Nephron (organoid): Measurements from ENCODE around the gene RANGAP1.

Experiments used
- H3K27ac Mint-ChIP-seq, 3 experiments: 2 replicates each; pipeline ENCODE4 v1.8.0; 2020; ENCODE audit warnings: mixed read lengths in 3 of 3, mild to moderate bottlenecking in 2 of 3, moderate library complexity in 1 of 3
- H3K27me3 Mint-ChIP-seq: 2 replicates; pipeline ENCODE4 v1.8.0; 2021; ENCODE audit warnings: low read depth, mild to moderate bottlenecking, moderate library complexity, mixed read lengths
- H3K36me3 Mint-ChIP-seq: 2 replicates; pipeline ENCODE4 v1.8.0; 2020; ENCODE audit warnings: low read depth, mixed read lengths
- H3K4me1 Mint-ChIP-seq: 2 replicates; pipeline ENCODE4 v1.8.0; 2020; ENCODE audit warnings: mixed read lengths
- H3K4me3 Mint-ChIP-seq, 3 experiments: 2 replicates each; pipeline ENCODE4 v1.8.0; 2020; ENCODE audit warnings: mild to moderate bottlenecking in 3 of 3, mixed read lengths in 3 of 3, moderate library complexity in 2 of 3
- H3K9me3 Mint-ChIP-seq: 2 replicates; pipeline ENCODE4 v1.8.0; 2020; ENCODE audit warnings: mixed read lengths
- TF ChIP-seq, protein P1 (sequence below), 3 experiments: fragments of 200-600 bp; sonication (generic); IDR thresholded peaks; one replicate each; pipeline ENCODE4 v1.5.0; 2021; ENCODE audit warnings: antibody characterized with exemption in 3 of 3; ENCODE audit not compliant: unreplicated experiment in 3 of 3

The RANGAP1 gene

DNA sequence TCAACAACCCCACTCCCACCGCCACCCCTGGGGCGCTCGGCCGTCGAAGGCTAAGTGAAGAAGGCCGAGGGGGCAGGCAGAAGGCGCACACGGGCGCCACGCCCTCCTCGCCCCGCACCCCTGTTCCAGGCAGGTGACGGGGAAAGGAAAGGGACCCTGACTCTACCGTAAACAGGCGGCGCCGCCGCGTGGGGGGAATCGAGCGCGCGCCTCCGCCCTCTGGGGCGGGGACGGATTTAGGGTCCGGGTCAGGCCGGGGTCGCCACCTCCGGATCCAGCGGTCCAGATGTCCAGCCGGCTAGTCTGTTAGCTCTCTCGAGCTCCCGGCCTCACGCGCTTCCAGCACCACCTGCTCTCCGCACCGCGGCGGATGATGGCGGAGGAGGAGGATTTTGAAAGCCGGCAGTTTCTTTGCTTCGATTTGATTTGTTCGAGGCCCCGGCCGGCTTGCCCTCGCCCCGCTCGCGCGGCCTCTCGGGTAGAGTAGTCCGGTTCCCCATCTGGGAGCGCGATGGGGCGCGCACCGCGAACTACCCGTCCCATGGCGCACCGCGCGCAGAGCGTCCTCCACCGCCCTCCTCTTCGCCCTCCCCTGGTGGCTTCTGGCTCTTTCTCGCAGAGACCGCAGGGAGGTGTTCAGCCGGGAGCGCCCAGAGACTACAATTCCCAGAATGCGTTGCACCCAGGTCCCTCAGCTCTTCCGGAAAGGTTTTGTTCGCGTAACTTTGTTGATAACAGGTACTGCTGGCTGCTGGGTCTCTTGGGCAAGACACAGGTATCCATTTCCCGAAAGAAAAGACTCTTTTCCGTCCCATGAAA is at the start of gene RANGAP1:
RANGAP1 (minus strand) TSS at position 368 of the 819 bp plus-strand sequence. CDS start 5,143 bp downstream, outside the sequence.
- peaks cover 18% of the 10 kb centered on the region for H3K4me1 Mint-ChIP-seq
- peak within 1 kb of the TSS; percentile 93 to 96 (median 94) for H3K27ac Mint-ChIP-seq
- H3K9me3 Mint-ChIP-seq: no peaks in the 10 kb centered on the region
- TF ChIP-seq, protein P1, sequence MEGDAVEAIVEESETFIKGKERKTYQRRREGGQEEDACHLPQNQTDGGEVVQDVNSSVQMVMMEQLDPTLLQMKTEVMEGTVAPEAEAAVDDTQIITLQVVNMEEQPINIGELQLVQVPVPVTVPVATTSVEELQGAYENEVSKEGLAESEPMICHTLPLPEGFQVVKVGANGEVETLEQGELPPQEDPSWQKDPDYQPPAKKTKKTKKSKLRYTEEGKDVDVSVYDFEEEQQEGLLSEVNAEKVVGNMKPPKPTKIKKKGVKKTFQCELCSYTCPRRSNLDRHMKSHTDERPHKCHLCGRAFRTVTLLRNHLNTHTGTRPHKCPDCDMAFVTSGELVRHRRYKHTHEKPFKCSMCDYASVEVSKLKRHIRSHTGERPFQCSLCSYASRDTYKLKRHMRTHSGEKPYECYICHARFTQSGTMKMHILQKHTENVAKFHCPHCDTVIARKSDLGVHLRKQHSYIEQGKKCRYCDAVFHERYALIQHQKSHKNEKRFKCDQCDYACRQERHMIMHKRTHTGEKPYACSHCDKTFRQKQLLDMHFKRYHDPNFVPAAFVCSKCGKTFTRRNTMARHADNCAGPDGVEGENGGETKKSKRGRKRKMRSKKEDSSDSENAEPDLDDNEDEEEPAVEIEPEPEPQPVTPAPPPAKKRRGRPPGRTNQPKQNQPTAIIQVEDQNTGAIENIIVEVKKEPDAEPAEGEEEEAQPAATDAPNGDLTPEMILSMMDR (IDR thresholded peaks at IDR 0.05; ENCODE audit: unreplicated experiment in 3 of 3): no peak
- no peaks in the 10 kb centered on the region for H3K27me3 Mint-ChIP-seq
- H3K36me3 Mint-ChIP-seq: peaks cover 14% of the 10 kb centered on the region
- H3K4me3 Mint-ChIP-seq: peak within 1 kb of the TSS; percentile 89 to 96 (median 92)

DNA sequence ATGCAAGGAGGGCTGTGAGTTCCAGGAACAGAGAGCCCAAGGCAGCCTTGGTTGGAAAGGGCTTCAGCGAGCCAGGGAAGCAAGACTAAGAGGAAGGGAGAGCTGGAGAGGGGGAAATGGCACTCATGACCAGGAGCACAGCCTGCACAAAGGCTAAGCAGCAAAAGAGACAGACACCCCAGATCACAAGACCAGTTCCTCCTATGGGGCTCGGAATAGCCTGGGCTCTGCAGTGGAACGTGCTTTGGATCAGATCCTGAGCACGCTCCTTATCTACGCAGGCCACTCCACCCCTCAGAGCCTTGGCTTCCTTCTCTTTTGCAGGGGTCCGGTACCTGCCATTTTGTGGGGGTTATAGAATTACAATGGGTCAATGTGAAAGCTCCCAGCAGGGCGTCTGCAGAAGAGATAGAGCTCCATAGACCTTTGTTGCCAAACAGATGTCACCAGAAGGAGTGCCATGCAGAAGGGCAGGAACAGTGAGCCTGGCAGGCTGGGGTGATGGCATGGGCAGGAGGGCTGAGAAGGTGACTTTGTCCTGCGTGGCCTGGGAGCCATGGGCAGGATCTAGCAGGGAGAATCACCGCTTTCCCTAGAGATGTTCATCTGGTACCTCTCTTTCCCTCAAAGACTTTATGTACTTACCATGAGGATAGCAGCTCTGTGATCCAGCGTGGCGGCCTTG is 49.1 kb upstream of the RANGAP1 start:
- Mint-ChIP-seq H3K27ac (no peak overlapping the region), H3K36me3 (peaks cover 42% of the 10 kb centered on the region), H3K4me3 (no peak overlapping the region), H3K4me1 (no peaks in the 10 kb centered on the region), H3K9me3 (no peaks in the 10 kb centered on the region), H3K27me3 (no peaks in the 10 kb centered on the region)
- TF ChIP-seq, protein P1 (IDR thresholded peaks at IDR 0.05; ENCODE audit: unreplicated experiment in 3 of 3): no peak

GRCh38 chr22:41334215-41334614 is 48.2 kb upstream of the RANGAP1 start:
- Mint-ChIP-seq H3K4me3 (no peak overlapping the region), H3K27me3 (no peaks in the 10 kb centered on the region), H3K9me3 (no peaks in the 10 kb centered on the region), H3K4me1 (no peaks in the 10 kb centered on the region), H3K36me3 (peaks cover 47% of the 10 kb centered on the region), H3K27ac (no peak overlapping the region)
- TF ChIP-seq, protein P1 (IDR thresholded peaks at IDR 0.05; ENCODE audit: unreplicated experiment in 3 of 3): no peak

DNA sequence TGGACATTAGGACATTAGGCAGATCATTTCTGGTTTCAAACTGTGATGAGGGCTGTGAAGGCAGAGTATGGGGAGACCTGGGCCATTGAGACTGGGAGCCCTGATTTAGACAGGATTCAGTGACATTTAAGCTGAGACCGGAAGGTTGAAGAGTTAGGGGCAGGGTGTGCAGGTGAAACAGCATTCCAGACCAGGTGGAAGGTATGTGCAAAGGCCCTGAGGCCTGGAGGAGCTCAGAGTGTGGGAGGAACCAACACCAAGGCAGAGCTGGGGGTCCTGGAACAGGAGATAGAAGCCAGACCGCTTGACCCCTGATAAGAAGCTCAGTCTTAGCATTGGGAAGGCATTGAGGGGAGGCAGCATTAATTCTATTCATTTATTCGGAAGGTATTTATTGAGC is 47.8 kb upstream of the RANGAP1 start:
- Mint-ChIP-seq H3K4me3 (no peak overlapping the region), H3K9me3 (no peaks in the 10 kb centered on the region), H3K4me1 (no peaks in the 10 kb centered on the region), H3K27ac (no peak overlapping the region), H3K27me3 (no peaks in the 10 kb centered on the region), H3K36me3 (peaks cover 47% of the 10 kb centered on the region)
- TF ChIP-seq, protein P1 (IDR thresholded peaks at IDR 0.05; ENCODE audit: unreplicated experiment in 3 of 3): no peak

DNA sequence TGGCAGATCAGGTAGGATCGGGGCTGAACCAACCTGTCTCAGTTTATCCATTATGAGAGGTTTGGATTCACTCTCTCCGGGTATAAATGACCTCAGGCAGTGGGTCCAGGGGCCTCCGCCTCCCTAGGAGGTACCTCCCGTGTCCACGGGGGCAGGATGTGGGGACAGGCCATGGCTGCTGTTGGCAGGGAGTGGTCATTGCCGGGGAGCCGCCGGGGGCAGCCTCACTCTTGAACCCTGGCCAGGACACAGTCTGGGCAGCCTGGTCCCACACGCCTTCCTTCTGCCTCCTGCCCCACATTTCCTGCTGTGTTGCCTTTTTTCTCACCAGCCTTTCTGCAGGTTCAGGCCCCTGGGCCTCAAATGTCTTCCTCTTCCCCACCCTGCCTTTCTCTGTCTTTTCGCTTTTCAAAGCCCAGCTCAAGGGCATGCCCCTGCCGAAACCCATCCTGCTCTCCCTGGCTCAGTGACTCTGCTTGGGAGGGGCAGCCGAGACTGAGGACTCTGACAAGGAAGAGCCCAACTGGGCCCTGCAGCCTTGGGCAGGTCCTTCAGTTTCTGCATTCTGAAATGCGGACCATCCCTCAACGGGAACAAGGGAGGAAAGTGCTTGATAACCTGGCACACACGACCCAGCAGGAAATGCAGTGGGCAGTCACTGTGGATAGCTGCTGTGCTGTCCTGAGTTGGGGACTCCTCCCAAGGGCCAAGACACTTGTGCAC is 46.4 kb upstream of the RANGAP1 start:
- Mint-ChIP-seq H3K4me1 (no peaks in the 10 kb centered on the region), H3K9me3 (no peaks in the 10 kb centered on the region), H3K4me3 (no peak overlapping the region), H3K27me3 (no peaks in the 10 kb centered on the region), H3K36me3 (peaks cover 57% of the 10 kb centered on the region), H3K27ac (no peak overlapping the region)
- TF ChIP-seq, protein P1 (IDR thresholded peaks at IDR 0.05; ENCODE audit: unreplicated experiment in 3 of 3): no peak
